GM23338 (cell line): Measurements from ENCODE around the gene TENM3. TPM values are rescaled to one million over a fixed set of nuclear protein-coding genes. Genes with fewer than 3 reads are reported as not detected.

Experiments
- ATAC-seq: fragments of 200-7000 bp; cut with Tn5 transposase; 3 replicates; pipeline ENCODE4 v1.9.1; 2020
- DNase-seq: peaks from one replicate; pipeline ENCODE4 v3.0.0-alpha.2; 2015; ENCODE audit warnings: low spot score
- H2AFZ ChIP-seq: fragments of 200-600 bp; sonication (generic); 2 replicates; pipeline ENCODE4 v1.8.0; 2016; ENCODE audit warnings: antibody characterized with exemption, mild to moderate bottlenecking, moderate library complexity
- H3F3A ChIP-seq: fragments of 200-600 bp; sonication (generic); replicated peaks from 2 replicates; pipeline ENCODE4 v1.8.0; 2017; ENCODE audit warnings: antibody characterized with exemption, mixed run types, low read depth
- H3K27ac ChIP-seq: fragments of 200-600 bp; sonication (generic); 2 replicates; pipeline ENCODE4 v1.6.1; 2016; ENCODE audit warnings: low read depth
- H3K27me3 ChIP-seq: fragments of 200-600 bp; sonication (generic); 2 replicates; pipeline ENCODE4 v1.8.0; 2016; ENCODE audit warnings: mild to moderate bottlenecking, mixed run types, moderate library complexity; ENCODE audit not compliant: insufficient read depth
- H3K36me3 ChIP-seq: fragments of 200-600 bp; sonication (generic); 2 replicates; pipeline ENCODE4 v1.8.0; 2016; ENCODE audit warnings: mild to moderate bottlenecking; ENCODE audit not compliant: insufficient read depth
- H3K4me1 ChIP-seq: fragments of 200-600 bp; sonication (generic); 2 replicates; pipeline ENCODE4 v1.8.0; 2016; ENCODE audit warnings: mild to moderate bottlenecking, moderate library complexity; ENCODE audit not compliant: insufficient read depth
- H3K4me2 ChIP-seq: fragments of 200-600 bp; sonication (generic); 2 replicates; pipeline ENCODE4 v1.7.1; 2017; ENCODE audit warnings: mixed run types
- H3K4me3 ChIP-seq: fragments of 200-600 bp; sonication (generic); 2 replicates; pipeline ENCODE4 v1.6.1; 2016; ENCODE audit warnings: mixed run types
- H3K79me2 ChIP-seq: fragments of 200-600 bp; sonication (generic); replicated peaks from 2 replicates; pipeline ENCODE4 v1.8.0; 2017; ENCODE audit warnings: mild to moderate bottlenecking; ENCODE audit not compliant: insufficient read depth
- H3K9me2 ChIP-seq: fragments of 200-600 bp; sonication (generic); 2 replicates; pipeline ENCODE4 v1.8.0; 2017; ENCODE audit not compliant: insufficient read depth
- H4K20me1 ChIP-seq: fragments of 200-600 bp; sonication (generic); replicated peaks from 2 replicates; pipeline ENCODE4 v1.8.0; 2017; ENCODE audit warnings: mild to moderate bottlenecking; ENCODE audit not compliant: insufficient read depth
- H3K27ac Mint-ChIP-seq: 2 replicates; pipeline ENCODE4 v1.8.0; 2020; ENCODE audit warnings: inconsistent platforms, mild to moderate bottlenecking, moderate library complexity, mixed read lengths
- H3K27me3 Mint-ChIP-seq: 3 replicates; pipeline ENCODE4 v1.8.0; 2022; ENCODE audit warnings: low read depth, mild to moderate bottlenecking, moderate library complexity, mixed read lengths, inconsistent platforms; ENCODE audit not compliant: insufficient read depth, poor library complexity
- H3K36me3 Mint-ChIP-seq: 3 replicates; pipeline ENCODE4 v1.8.0; 2021; ENCODE audit warnings: low read depth, mild to moderate bottlenecking, inconsistent platforms, moderate library complexity, mixed read lengths
- H3K4me1 Mint-ChIP-seq: 3 replicates; pipeline ENCODE4 v1.8.0; 2020; ENCODE audit warnings: mild to moderate bottlenecking, inconsistent platforms, mixed read lengths
- H3K4me3 Mint-ChIP-seq: 3 replicates; pipeline ENCODE4 v1.8.0; 2021; ENCODE audit warnings: moderate library complexity, mild to moderate bottlenecking, inconsistent platforms, mixed read lengths
- H3K9me3 Mint-ChIP-seq: 3 replicates; pipeline ENCODE4 v1.8.0; 2020; ENCODE audit warnings: moderate library complexity, mild to moderate bottlenecking, inconsistent platforms, mixed read lengths
- CTCF ChIP-seq, 2 experiments: fragments of 200-600 bp in 1 of 2; sonication (generic) in 1 of 2; conservative IDR thresholded peaks; 2 replicates each; pipeline versions ENCODE4 v1.5.1 to v1.6.1; 2016 to 2017; ENCODE audit warnings: antibody characterized with exemption in 2 of 2, low read depth in 2 of 2, mild to moderate bottlenecking in 2 of 2, moderate library complexity in 1 of 2
- JUNB ChIP-seq: IDR thresholded peaks from one replicate; pipeline ENCODE4 v1.6.1; 2016; ENCODE audit warnings: antibody characterized with exemption; ENCODE audit not compliant: unreplicated experiment
- NANOG ChIP-seq: IDR thresholded peaks from 2 replicates; pipeline ENCODE4 v1.6.1; 2016; ENCODE audit warnings: antibody characterized with exemption, borderline replicate concordance
- POLR2AphosphoS5 ChIP-seq: IDR thresholded peaks from 2 replicates; pipeline ENCODE4 v1.6.1; 2016; ENCODE audit warnings: antibody characterized with exemption, low read depth
- STAT1 ChIP-seq: IDR thresholded peaks from one replicate; pipeline ENCODE4 v1.6.1; 2016; ENCODE audit warnings: antibody characterized with exemption; ENCODE audit not compliant: unreplicated experiment
- ZNF114 ChIP-seq: fragments of 250-450 bp; sonication (Bioruptor Pico); IDR thresholded peaks from 2 replicates; pipeline ENCODE4 v1.5.0; 2020; ENCODE audit warnings: mild to moderate bottlenecking, moderate library complexity
- ZNF331 ChIP-seq: fragments of 250-450 bp; sonication (Bioruptor Pico); IDR thresholded peaks from 2 replicates; pipeline ENCODE4 v1.5.0; 2020; ENCODE audit warnings: low read depth, mild to moderate bottlenecking, moderate library complexity
- polyA plus RNA-seq: library from polyadenylated mRNA; unstranded; fragments of >200 nt; fragmentation: Nextera tagmentation; extraction: Ambion mirVana; gene quantifications from 2 replicates; pipeline ENCODE4 v1.2.1, GENCODE V29; 2016
- total RNA-seq: library from RNA; depleted of rRNA; stranded (reverse); fragments of >200 nt; shearing (Covaris generic); gene quantifications from 2 replicates; pipeline ENCODE4 v1.2.3, GENCODE V29; 2014
- TF ChIP-seq, protein P1 (sequence below): fragments of 250-450 bp; sonication (Bioruptor Pico); IDR thresholded peaks from 2 replicates; pipeline ENCODE4 v1.5.0; 2020; ENCODE audit warnings: mild to moderate bottlenecking, moderate library complexity

The TENM3 gene
- total and polyA plus RNA-seq, 2 experiments from 2014 or later: 22.2 to 128 TPM

GRCh38 chr4:182404376-182404775, 161.2 kb downstream of the TENM3 start (continued):
- TF ChIP-seq, protein P1, sequence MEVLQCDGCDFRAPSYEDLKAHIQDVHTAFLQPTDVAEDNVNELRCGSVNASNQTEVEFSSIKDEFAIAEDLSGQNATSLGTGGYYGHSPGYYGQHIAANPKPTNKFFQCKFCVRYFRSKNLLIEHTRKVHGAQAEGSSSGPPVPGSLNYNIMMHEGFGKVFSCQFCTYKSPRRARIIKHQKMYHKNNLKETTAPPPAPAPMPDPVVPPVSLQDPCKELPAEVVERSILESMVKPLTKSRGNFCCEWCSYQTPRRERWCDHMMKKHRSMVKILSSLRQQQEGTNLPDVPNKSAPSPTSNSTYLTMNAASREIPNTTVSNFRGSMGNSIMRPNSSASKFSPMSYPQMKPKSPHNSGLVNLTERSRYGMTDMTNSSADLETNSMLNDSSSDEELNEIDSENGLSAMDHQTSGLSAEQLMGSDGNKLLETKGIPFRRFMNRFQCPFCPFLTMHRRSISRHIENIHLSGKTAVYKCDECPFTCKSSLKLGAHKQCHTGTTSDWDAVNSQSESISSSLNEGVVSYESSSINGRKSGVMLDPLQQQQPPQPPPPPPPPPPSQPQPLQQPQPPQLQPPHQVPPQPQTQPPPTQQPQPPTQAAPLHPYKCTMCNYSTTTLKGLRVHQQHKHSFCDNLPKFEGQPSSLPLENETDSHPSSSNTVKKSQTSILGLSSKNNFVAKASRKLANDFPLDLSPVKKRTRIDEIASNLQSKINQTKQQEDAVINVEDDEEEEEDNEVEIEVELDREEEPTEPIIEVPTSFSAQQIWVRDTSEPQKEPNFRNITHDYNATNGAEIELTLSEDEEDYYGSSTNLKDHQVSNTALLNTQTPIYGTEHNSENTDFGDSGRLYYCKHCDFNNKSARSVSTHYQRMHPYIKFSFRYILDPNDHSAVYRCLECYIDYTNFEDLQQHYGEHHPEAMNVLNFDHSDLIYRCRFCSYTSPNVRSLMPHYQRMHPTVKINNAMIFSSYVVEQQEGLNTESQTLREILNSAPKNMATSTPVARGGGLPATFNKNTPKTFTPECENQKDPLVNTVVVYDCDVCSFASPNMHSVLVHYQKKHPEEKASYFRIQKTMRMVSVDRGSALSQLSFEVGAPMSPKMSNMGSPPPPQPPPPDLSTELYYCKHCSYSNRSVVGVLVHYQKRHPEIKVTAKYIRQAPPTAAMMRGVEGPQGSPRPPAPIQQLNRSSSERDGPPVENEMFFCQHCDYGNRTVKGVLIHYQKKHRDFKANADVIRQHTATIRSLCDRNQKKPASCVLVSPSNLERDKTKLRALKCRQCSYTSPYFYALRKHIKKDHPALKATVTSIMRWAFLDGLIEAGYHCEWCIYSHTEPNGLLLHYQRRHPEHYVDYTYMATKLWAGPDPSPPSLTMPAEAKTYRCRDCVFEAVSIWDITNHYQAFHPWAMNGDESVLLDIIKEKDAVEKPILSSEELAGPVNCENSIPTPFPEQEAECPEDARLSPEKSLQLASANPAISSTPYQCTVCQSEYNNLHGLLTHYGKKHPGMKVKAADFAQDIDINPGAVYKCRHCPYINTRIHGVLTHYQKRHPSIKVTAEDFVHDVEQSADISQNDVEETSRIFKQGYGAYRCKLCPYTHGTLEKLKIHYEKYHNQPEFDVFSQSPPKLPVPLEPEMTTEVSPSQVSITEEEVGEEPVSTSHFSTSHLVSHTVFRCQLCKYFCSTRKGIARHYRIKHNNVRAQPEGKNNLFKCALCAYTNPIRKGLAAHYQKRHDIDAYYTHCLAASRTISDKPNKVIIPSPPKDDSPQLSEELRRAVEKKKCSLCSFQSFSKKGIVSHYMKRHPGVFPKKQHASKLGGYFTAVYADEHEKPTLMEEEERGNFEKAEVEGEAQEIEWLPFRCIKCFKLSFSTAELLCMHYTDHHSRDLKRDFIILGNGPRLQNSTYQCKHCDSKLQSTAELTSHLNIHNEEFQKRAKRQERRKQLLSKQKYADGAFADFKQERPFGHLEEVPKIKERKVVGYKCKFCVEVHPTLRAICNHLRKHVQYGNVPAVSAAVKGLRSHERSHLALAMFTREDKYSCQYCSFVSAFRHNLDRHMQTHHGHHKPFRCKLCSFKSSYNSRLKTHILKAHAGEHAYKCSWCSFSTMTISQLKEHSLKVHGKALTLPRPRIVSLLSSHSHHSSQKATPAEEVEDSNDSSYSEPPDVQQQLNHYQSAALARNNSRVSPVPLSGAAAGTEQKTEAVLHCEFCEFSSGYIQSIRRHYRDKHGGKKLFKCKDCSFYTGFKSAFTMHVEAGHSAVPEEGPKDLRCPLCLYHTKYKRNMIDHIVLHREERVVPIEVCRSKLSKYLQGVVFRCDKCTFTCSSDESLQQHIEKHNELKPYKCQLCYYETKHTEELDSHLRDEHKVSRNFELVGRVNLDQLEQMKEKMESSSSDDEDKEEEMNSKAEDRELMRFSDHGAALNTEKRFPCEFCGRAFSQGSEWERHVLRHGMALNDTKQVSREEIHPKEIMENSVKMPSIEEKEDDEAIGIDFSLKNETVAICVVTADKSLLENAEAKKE (CRISPR knock-in tag): no peak
- TF ChIP-seq STAT1 (no peak), NANOG (no peak), JUNB (no peak)

DNA sequence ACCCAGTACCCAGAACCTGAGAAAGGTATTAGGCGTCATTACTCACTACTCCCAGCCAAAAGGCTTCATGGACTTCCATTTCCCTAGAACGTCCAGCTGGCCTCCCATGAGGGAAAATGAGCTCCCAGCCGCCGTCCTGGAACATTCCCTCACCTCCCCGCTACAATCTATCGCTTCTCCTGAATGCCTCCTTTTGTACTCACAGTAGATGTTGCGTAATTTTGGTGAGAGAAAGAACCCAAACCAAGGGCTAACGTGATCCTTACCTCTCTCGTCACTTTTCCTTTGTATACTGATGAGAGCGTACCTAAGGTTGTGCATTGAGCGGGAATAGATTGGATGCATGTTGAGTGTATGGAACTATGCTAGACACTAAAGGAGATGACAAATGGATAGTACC, 161.9 kb downstream of the TENM3 start:
- Histone ChIP-seq H4K20me1 (no peaks in the 10 kb centered on the region), H3K79me2 (no peaks in the 10 kb centered on the region), H3K36me3 (no peaks in the 10 kb centered on the region), H3K9me2 (no peaks in the 10 kb centered on the region), H3K4me2 (no peak overlapping the region), H3K27me3 (no peaks in the 10 kb centered on the region), H2AFZ (no peak overlapping the region), H3K4me3 (no peak overlapping the region), H3F3A (no peaks in the 10 kb centered on the region), H3K4me1 (no peaks in the 10 kb centered on the region), H3K27ac (no peak overlapping the region)
- peaks cover 3% of the 10 kb centered on the region; the same call in 2 of the 3 replicates for H3K36me3 Mint-ChIP-seq
- H3K27me3 Mint-ChIP-seq: no peaks in the 10 kb centered on the region
- H3K9me3 Mint-ChIP-seq: no peaks in the 10 kb centered on the region
- ATAC-seq (no peak), DNase-seq (no peak)
- H3K4me3 Mint-ChIP-seq: no peak overlapping the region
- TF ChIP-seq ZNF114 (CRISPR knock-in tag) (no peak), ZNF331 (no peak), CTCF (conservative IDR thresholded peaks at IDR 0.05; ENCODE audit: low read depth in 2 of 2) (no peak), POLR2AphosphoS5 (no peak)
- H3K27ac Mint-ChIP-seq: no peak overlapping the region
- H3K4me1 Mint-ChIP-seq: no peaks in the 10 kb centered on the region
